HepG2 (cell line): ENCODE data around the gene CHMP1A. TPM values are rescaled to one million over a fixed set of nuclear protein-coding genes. Genes with fewer than 3 reads are reported as not detected.

Experiments used
- ATAC-seq: fragments of 200-7000 bp; cut with Tn5 transposase; 3 replicates; pipeline ENCODE4 v1.9.1; 2020; ENCODE audit warnings: mild to moderate bottlenecking, moderate library complexity
- BruUV-seq: library from RNA; stranded (reverse); fragments of 400-500 nt; replicated peaks from 2 replicates; lab custom pipeline; 2021; lab: Mats Ljungman, UMichigan
- CTCF ChIA-PET: fragments of 300-600 bp; formaldehyde crosslinking; extraction: SDS; loops from one replicate; lab custom pipeline; 2021; ENCODE audit warnings: low total read pairs, inconsistent platforms, low intra/inter-chr PET ratio; lab: Yijun Ruan, JAX
- POLR2A ChIA-PET: fragments of 350-600 bp; sonication (Branson Sonifier 250); formaldehyde crosslinking; loops from one replicate; lab custom pipeline; 2020; ENCODE audit warnings: antibody characterized with exemption, inconsistent platforms; lab: Yijun Ruan, JAX
- DNase-seq: peaks from one replicate; pipeline ENCODE4 v3.0.0-alpha.2; 2015; ENCODE audit warnings: low spot score
- FAIRE-seq: peaks from 3 replicates; lab custom pipeline; 2011; peaks lifted over from hg19 to GRCh38; lab: Jason Lieb, UNC
- H2AFZ ChIP-seq: one replicate; pipeline ENCODE4 v1.6.1; 2011; ENCODE audit warnings: low read length, inconsistent platforms
- H3K27ac ChIP-seq: fragments of 300-600 bp; 3 replicates; pipeline ENCODE4 v1.8.0; 2011; ENCODE audit warnings: mixed run types, mild to moderate bottlenecking, mixed read lengths, low read length, inconsistent platforms; ENCODE audit not compliant: insufficient read depth; ENCODE audit errors: extremely low read length
- H3K27me3 ChIP-seq, 2 experiments: fragments of 200-600 bp in 1 of 2; 2 replicates in 1 of 2; 3 replicates in 1 of 2; pipeline versions ENCODE4 v1.6.0 to v1.8.0; 2011; ENCODE audit warnings: low read length in 2 of 2, mild to moderate bottlenecking in 2 of 2, moderate library complexity in 2 of 2, inconsistent platforms in 1 of 2; ENCODE audit not compliant: insufficient read depth in 2 of 2, control insufficient read depth in 1 of 2
- H3K36me3 ChIP-seq, 2 experiments: fragments of 200-600 bp in 1 of 2; replicated peaks in 1 of 2; 2 replicates in 1 of 2; 3 replicates in 1 of 2; pipeline versions ENCODE4 v1.5.1 to v1.8.0; 2011; ENCODE audit warnings: low read length in 2 of 2, inconsistent platforms in 1 of 2; ENCODE audit not compliant: insufficient read depth in 2 of 2, control insufficient read depth in 1 of 2
- H3K4me1 ChIP-seq: 2 replicates; pipeline ENCODE4 v1.5.1; 2012; ENCODE audit warnings: low read length, inconsistent platforms; ENCODE audit not compliant: insufficient read depth
- H3K4me2 ChIP-seq: 2 replicates; pipeline ENCODE4 v1.6.0; 2011; ENCODE audit warnings: low read depth, low read length, inconsistent platforms
- H3K4me3 ChIP-seq, 3 experiments: fragments of 200-600 bp in 1 of 3; sonication (generic), shearing (Covaris generic) in 1 of 3; replicated peaks in 1 of 3; 2 replicates each; pipeline ENCODE4 v1.5.1; 2011 to 2016; ENCODE audit warnings: low read length in 3 of 3, inconsistent platforms in 2 of 3, low read depth in 2 of 3, mild to moderate bottlenecking in 2 of 3, control low read depth in 1 of 3, mixed read lengths in 1 of 3; ENCODE audit not compliant: insufficient read depth in 1 of 3
- H3K79me2 ChIP-seq: one replicate; pipeline ENCODE4 v1.6.1; 2011; ENCODE audit warnings: low read length, inconsistent platforms; ENCODE audit not compliant: insufficient read depth
- H3K9ac ChIP-seq: 2 replicates; pipeline ENCODE4 v1.6.0; 2011; ENCODE audit warnings: mild to moderate bottlenecking, low read depth, low read length, inconsistent platforms; ENCODE audit not compliant: insufficient read depth
- H3K9me3 ChIP-seq: 2 replicates; pipeline ENCODE4 v1.5.1; 2012; ENCODE audit warnings: mild to moderate bottlenecking, low read length
- H4K20me1 ChIP-seq: 2 replicates; pipeline ENCODE4 v1.6.0; 2011; ENCODE audit warnings: inconsistent platforms, mild to moderate bottlenecking, low read length, moderate library complexity; ENCODE audit not compliant: insufficient read depth
- AKNA ChIP-seq: sonication (generic); formaldehyde crosslinking; IDR thresholded peaks from 2 replicates; pipeline ENCODE4 v1.4.0; 2020; ENCODE audit warnings: missing genetic modification reagents, borderline replicate concordance
- GTF3A ChIP-seq: sonication (generic); formaldehyde crosslinking; conservative IDR thresholded peaks from 2 replicates; pipeline ENCODE4 v1.4.0; 2020; ENCODE audit warnings: mild to moderate bottlenecking, missing genetic modification reagents
- SATB2 ChIP-seq: sonication (generic); formaldehyde crosslinking; IDR thresholded peaks from 2 replicates; pipeline ENCODE4 v1.5.0; 2020; ENCODE audit warnings: missing genetic modification reagents
- SETDB1 ChIP-seq: sonication (generic); formaldehyde crosslinking; IDR thresholded peaks from 2 replicates; pipeline ENCODE4 v1.5.1; 2020; ENCODE audit warnings: missing genetic modification reagents, mild to moderate bottlenecking, borderline replicate concordance
- ZFP91 ChIP-seq: sonication (generic); formaldehyde crosslinking; IDR thresholded peaks from 2 replicates; pipeline ENCODE4 v1.9.0; 2022; ENCODE audit warnings: missing genetic modification reagents, mild to moderate bottlenecking, borderline replicate concordance
- ZNF432 ChIP-seq: sonication (generic); formaldehyde crosslinking; IDR thresholded peaks from 2 replicates; pipeline ENCODE4 v1.5.0; 2020; ENCODE audit warnings: missing genetic modification reagents, mild to moderate bottlenecking, borderline replicate concordance
- ZNF446 ChIP-seq: sonication (generic); formaldehyde crosslinking; IDR thresholded peaks from 2 replicates; pipeline ENCODE4 v1.5.0; 2020; ENCODE audit warnings: mild to moderate bottlenecking, missing genetic modification reagents
- WGBS: methylation state at CpG from one replicate; pipeline ENCODE4 v1.1.6; 2017; ENCODE audit warnings: low lambda C conversion rate; 5-methylcytosine and 5-hydroxymethylcytosine counted together
- in situ Hi-C: cut with HindIII; loops from 2 replicates; pipeline ENCODE4 v1.10.0; 2017; ENCODE audit warnings: low pct_unique_long_range_greater_than_20kb; ENCODE audit not compliant: extremely low pct_ligation_motif_present
- intact Hi-C: fragments of 100-400 bp; cut with micrococcal nuclease; formaldehyde crosslinking; loops from one replicate; pipeline ENCODE4 v1.10.0; 2022; ENCODE audit not compliant: unreplicated experiment
- polyA plus RNA-seq, 8 experiments: library from polyadenylated mRNA; depleted of rRNA in 3 of 8; stranded (reverse) in 7 of 8; unstranded in 1 of 8; fragments of >200 nt; fragmentation: Illumina TruSeq in 4 of 8; extraction: Trizol in 4 of 8; gene quantifications; 2 replicates each; pipeline versions ENCODE4 v1.2.1 to v1.2.3, GENCODE V29; 2011 to 2016; ENCODE audit warnings: low read depth in 4 of 8, missing spikeins in 1 of 8, mixed read lengths in 1 of 8; ENCODE audit not compliant: insufficient read depth in 1 of 8
- total RNA-seq, 5 experiments: library from RNA; depleted of rRNA; stranded (reverse); fragments of >200 nt; fragmentation: Illumina TruSeq; extraction: Trizol; gene quantifications; 2 replicates each; pipeline ENCODE4 v1.2.3, GENCODE V29; 2016; ENCODE audit warnings: low read depth in 1 of 5
- TF ChIP-seq, protein P1 (sequence below): IDR thresholded peaks from 2 replicates; pipeline ENCODE4 v1.6.1; 2012; ENCODE audit warnings: low read length, improper control_type of control experiment
- TF ChIP-seq, protein P2 (sequence below): sonication (generic); formaldehyde crosslinking; IDR thresholded peaks from 2 replicates; pipeline ENCODE4 v1.8.0; 2022; ENCODE audit warnings: low read depth, missing genetic modification reagents

CHMP1A gene
- total and polyA plus RNA-seq, 2 of the 13 experiments (the other 11 are each of a cell fraction or from before 2014, with no cell fraction given) = 69.4 to 73.3 TPM

DNA sequence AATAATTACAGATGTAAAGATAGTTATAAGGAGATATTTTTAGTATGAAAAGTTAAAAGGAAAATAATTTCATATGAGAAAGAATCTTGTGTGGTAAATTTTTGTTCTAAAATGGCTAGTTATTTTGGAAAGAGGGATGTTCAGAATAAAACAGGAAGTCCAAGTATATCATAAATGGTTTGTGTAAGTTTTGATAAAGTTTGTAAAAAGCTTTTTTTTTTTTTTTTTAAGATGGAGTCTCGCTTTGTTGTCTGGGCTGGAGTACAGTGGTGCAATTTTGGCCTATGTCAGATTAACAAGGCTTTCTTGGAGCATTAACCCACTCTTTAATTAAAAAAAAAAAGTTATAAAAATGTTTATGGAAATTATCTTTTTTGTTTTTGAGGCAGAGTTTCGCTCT is 20.8 kb upstream of the CHMP1A start (continued):
- TF ChIP-seq, protein P1, sequence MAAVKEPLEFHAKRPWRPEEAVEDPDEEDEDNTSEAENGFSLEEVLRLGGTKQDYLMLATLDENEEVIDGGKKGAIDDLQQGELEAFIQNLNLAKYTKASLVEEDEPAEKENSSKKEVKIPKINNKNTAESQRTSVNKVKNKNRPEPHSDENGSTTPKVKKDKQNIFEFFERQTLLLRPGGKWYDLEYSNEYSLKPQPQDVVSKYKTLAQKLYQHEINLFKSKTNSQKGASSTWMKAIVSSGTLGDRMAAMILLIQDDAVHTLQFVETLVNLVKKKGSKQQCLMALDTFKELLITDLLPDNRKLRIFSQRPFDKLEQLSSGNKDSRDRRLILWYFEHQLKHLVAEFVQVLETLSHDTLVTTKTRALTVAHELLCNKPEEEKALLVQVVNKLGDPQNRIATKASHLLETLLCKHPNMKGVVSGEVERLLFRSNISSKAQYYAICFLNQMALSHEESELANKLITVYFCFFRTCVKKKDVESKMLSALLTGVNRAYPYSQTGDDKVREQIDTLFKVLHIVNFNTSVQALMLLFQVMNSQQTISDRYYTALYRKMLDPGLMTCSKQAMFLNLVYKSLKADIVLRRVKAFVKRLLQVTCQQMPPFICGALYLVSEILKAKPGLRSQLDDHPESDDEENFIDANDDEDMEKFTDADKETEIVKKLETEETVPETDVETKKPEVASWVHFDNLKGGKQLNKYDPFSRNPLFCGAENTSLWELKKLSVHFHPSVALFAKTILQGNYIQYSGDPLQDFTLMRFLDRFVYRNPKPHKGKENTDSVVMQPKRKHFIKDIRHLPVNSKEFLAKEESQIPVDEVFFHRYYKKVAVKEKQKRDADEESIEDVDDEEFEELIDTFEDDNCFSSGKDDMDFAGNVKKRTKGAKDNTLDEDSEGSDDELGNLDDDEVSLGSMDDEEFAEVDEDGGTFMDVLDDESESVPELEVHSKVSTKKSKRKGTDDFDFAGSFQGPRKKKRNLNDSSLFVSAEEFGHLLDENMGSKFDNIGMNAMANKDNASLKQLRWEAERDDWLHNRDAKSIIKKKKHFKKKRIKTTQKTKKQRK = peak; percentile 43; the same call in 1 of the 2 replicates
- TF ChIP-seq GTF3A (CRISPR knock-in tag) = no peak

DNA sequence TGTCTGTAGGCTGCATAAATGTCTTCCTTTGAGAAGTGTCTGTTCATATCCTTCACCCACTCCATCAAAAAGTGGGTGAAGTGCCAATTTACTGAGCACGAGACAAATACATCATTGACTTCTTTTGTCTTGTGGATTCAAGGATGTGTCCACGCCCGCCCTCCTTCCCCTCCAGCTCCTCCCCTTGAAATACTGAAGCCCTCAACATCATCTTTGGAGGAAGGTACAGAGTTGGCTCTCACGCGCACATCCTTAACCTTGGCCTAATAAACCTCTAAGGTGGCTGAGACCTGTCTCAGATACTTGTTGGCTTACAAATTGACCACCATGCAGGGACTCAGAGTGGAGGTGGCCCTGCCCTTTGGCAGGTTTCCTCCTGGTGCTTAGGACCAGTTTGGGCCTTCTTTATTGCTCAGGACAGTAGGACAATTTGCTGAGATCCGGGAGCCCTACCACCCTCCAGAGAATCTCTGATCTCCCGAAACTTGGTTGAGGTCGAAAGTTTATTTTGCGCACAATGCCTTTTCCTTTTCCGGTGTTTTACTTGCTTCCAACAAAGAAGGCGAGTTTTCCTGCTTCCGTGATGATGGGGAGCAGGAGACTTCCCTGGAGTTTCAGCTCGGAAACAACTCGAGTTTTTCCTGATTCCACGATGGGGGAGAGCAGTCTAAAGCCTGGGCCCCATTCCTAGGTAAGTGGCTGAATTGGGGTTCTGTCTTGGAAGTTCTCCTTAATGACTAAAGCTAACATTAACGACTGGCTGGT is 14.9 kb upstream of the CHMP1A start:
- H3K4me2 ChIP-seq = no peak overlapping the region
- H4K20me1 ChIP-seq = no peaks in the 10 kb centered on the region
- H3K79me2 ChIP-seq = no peaks in the 10 kb centered on the region
- no peak overlapping the region for H3K4me3 ChIP-seq
- no peak overlapping the region for H3K27ac ChIP-seq
- DNase-seq = no peak
- H3K9ac ChIP-seq = no peak overlapping the region
- in situ Hi-C loops (no loop called here), intact Hi-C loops (no loop called here)
- H3K9me3 ChIP-seq = peaks cover 4% of the 10 kb centered on the region
- H2AFZ ChIP-seq = no peak overlapping the region
- no TSS peak for BruUV-seq
- POLR2A ChIA-PET = no interaction called here
- no peaks in the 10 kb centered on the region for H3K27me3 ChIP-seq
- CTCF ChIA-PET = no interaction called here
- FAIRE-seq = peak; percentile 53
- 80% methylated on average over 16 of the region's 16 CpGs for WGBS
- H3K36me3 ChIP-seq = no peaks in the 10 kb centered on the region
- no peak for ATAC-seq
- H3K4me1 ChIP-seq = peaks cover 26% of the 10 kb centered on the region
- TF ChIP-seq ZNF446 = no peak
- TF ChIP-seq SETDB1 = no peak
- TF ChIP-seq, protein P2, sequence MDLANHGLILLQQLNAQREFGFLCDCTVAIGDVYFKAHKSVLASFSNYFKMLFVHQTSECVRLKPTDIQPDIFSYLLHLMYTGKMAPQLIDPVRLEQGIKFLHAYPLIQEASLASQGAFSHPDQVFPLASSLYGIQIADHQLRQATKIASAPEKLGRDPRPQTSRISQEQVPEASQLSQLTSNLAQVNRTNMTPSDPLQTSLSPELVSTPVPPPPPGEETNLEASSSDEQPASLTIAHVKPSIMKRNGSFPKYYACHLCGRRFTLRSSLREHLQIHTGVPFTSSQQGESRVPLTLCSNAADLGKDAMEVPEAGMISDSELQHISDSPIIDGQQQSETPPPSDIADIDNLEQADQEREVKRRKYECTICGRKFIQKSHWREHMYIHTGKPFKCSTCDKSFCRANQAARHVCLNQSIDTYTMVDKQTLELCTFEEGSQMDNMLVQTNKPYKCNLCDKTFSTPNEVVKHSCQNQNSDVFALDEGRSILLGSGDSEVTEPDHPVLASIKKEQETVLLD (CRISPR knock-in tag) = no peak
- no peak for TF ChIP-seq SATB2 (CRISPR knock-in tag)
- TF ChIP-seq AKNA (CRISPR knock-in tag) = no peak
- no peak for TF ChIP-seq ZFP91 (CRISPR knock-in tag)
- TF ChIP-seq ZNF432 (CRISPR knock-in tag) = no peak
